Stimulated activated CD8-positive, alpha-beta memory T cell treated with anti-CD3 and anti-CD28 coated beads, Interleukin-15, amount 100 ng/mL, for 4 hours (primary cell): ENCODE measurements around the gene SCAP.
"Not testable (repeated sequence)": the region's sequence is repeated elsewhere in the genome, so short reads cannot be mapped to it uniquely, and the experiment has no call there.

Experiments used
- DNase-seq, 2 donors: peaks; one replicate each; pipeline ENCODE4 v3.0.0-alpha.2; 2020; ENCODE audit warnings: low read depth in 2 of 2

Gene SCAP

GRCh38 chr3:47475570-47476329 lies at the start of gene SCAP:
Gene SCAP (minus strand): TSS chr3:47475941. CDS start chr3:47442993, 32,948 bp downstream.
- DNase-seq: peak; percentile 90 to 92

- no peak for DNase-seq
Observed at GRCh38 chr3:47523310-47524073, 47.8 kb upstream of the SCAP start.

- DNase-seq: peak; percentile 20 to 38
Observed at GRCh38 chr3:47522082-47522987, 46.6 kb upstream of the SCAP start.

- no peak for DNase-seq
Observed at GRCh38 chr3:47520756-47521155, 45.0 kb upstream of the SCAP start.

- DNase-seq: no peak
Observed at GRCh38 chr3:47517937-47518336, 42.2 kb upstream of the SCAP start.

GRCh38 chr3:47515864-47516319 lies 40.2 kb upstream of the SCAP start:
- DNase-seq: no peak

- no peak for DNase-seq
Observed at GRCh38 chr3:47515100-47515499, 39.4 kb upstream of the SCAP start.

- peak; percentile 93 to 94 for DNase-seq
Observed at GRCh38 chr3:47513125-47513929, 37.6 kb upstream of the SCAP start, which contains the start of gene ELP6. Gene ELP6 (minus strand): TSS chr3:47513712. CDS start chr3:47513590, 122 bp downstream.

- no peak for DNase-seq
Observed at GRCh38 chr3:47512416-47513124, 36.8 kb upstream of the SCAP start.

GRCh38 chr3:47505267-47505666 lies 29.5 kb upstream of the SCAP start:
- not testable (repeated sequence) for DNase-seq

GRCh38 chr3:47504113-47504512 lies 28.4 kb upstream of the SCAP start:
- DNase-seq: no peak

- no peak for DNase-seq
Observed at GRCh38 chr3:47503033-47503432, 27.3 kb upstream of the SCAP start.

- DNase-seq: no peak
Observed at GRCh38 chr3:47496892-47497291, 21.2 kb upstream of the SCAP start.

GRCh38 chr3:47495886-47496285 lies 20.1 kb upstream of the SCAP start:
- DNase-seq: no peak

GRCh38 chr3:47495111-47495510 lies 19.4 kb upstream of the SCAP start:
- DNase-seq: no peak

- DNase-seq: no peak
Observed at GRCh38 chr3:47491777-47492176, 16.0 kb upstream of the SCAP start.

- no peak for DNase-seq
Observed at GRCh38 chr3:47491186-47491585, 15.4 kb upstream of the SCAP start.

GRCh38 chr3:47487265-47487664 lies 11.5 kb upstream of the SCAP start:
- no peak for DNase-seq

- no peak for DNase-seq
Observed at GRCh38 chr3:47485812-47486211, 10.1 kb upstream of the SCAP start.

- no peak for DNase-seq
Observed at GRCh38 chr3:47482366-47482765, 6.6 kb upstream of the SCAP start.
